WTC11 (cell line): ENCODE data around the gene UNKL. TPM values are rescaled to one million over a fixed set of nuclear protein-coding genes. Genes with fewer than 3 reads are reported as not detected.

Experiments used
- CBFB ChIP-seq: sonication (generic); formaldehyde crosslinking; IDR thresholded peaks from 2 replicates; pipeline ENCODE4 v1.8.1; 2022; ENCODE audit warnings: mild to moderate bottlenecking, low read depth, missing genetic modification reagents
- IRF2 ChIP-seq: sonication (generic); formaldehyde crosslinking; IDR thresholded peaks from 2 replicates; pipeline ENCODE4 v1.8.0; 2022; ENCODE audit warnings: low read depth, missing genetic modification reagents, borderline replicate concordance
- JUN ChIP-seq: sonication (generic); formaldehyde crosslinking; IDR thresholded peaks from 2 replicates; pipeline ENCODE4 v1.8.0; 2023; ENCODE audit warnings: mild to moderate bottlenecking, missing genetic modification reagents
- KAT7 ChIP-seq: sonication (generic); formaldehyde crosslinking; IDR thresholded peaks from 2 replicates; pipeline ENCODE4 v1.8.1; 2023; ENCODE audit warnings: missing genetic modification reagents, mild to moderate bottlenecking, borderline replicate concordance
- MAX ChIP-seq: sonication (generic); formaldehyde crosslinking; IDR thresholded peaks from 2 replicates; pipeline ENCODE4 v1.8.0; 2022; ENCODE audit warnings: mild to moderate bottlenecking, missing genetic modification reagents
- MXD4 ChIP-seq: fragments of 250-450 bp; sonication (Bioruptor Pico); IDR thresholded peaks from 2 replicates; pipeline ENCODE4 v1.8.0; 2021; ENCODE audit warnings: mild to moderate bottlenecking, moderate library complexity, borderline replicate concordance
- MYBL2 ChIP-seq: sonication (generic); formaldehyde crosslinking; IDR thresholded peaks from 2 replicates; pipeline ENCODE4 v1.8.1; 2023; ENCODE audit warnings: mild to moderate bottlenecking, moderate library complexity, missing genetic modification reagents
- NFE2L1 ChIP-seq: sonication (generic); formaldehyde crosslinking; IDR thresholded peaks from 2 replicates; pipeline ENCODE4 v1.8.1; 2023; ENCODE audit warnings: missing genetic modification reagents
- NR2C2 ChIP-seq: sonication (generic); formaldehyde crosslinking; IDR thresholded peaks from 2 replicates; pipeline ENCODE4 v1.8.0; 2022; ENCODE audit warnings: mild to moderate bottlenecking, missing genetic modification reagents
- PREB ChIP-seq: sonication (generic); formaldehyde crosslinking; IDR thresholded peaks from 2 replicates; pipeline ENCODE4 v1.8.1; 2022; ENCODE audit warnings: mild to moderate bottlenecking, missing genetic modification reagents, moderate library complexity, borderline replicate concordance
- PRRX2 ChIP-seq: fragments of 250-450 bp; sonication (Bioruptor Pico); IDR thresholded peaks from 2 replicates; pipeline ENCODE4 v1.8.0; 2021; ENCODE audit warnings: mild to moderate bottlenecking
- SMAD3 ChIP-seq: sonication (generic); formaldehyde crosslinking; IDR thresholded peaks from 2 replicates; pipeline ENCODE4 v1.8.0; 2022; ENCODE audit warnings: missing genetic modification reagents, mild to moderate bottlenecking, borderline replicate concordance
- SOX15 ChIP-seq: fragments of 250-450 bp; sonication (Bioruptor Pico); IDR thresholded peaks from 2 replicates; pipeline ENCODE4 v1.9.0; 2021; ENCODE audit warnings: mild to moderate bottlenecking
- TEAD1 ChIP-seq: sonication (generic); formaldehyde crosslinking; IDR thresholded peaks from 2 replicates; pipeline ENCODE4 v1.8.0; 2022; ENCODE audit warnings: mild to moderate bottlenecking, missing genetic modification reagents
- TEAD4 ChIP-seq: sonication (generic); formaldehyde crosslinking; IDR thresholded peaks from 2 replicates; pipeline ENCODE4 v1.8.0; 2022; ENCODE audit warnings: mild to moderate bottlenecking, missing genetic modification reagents
- ZBTB21 ChIP-seq: sonication (generic); formaldehyde crosslinking; IDR thresholded peaks from 2 replicates; pipeline ENCODE4 v1.8.1; 2023; ENCODE audit warnings: mild to moderate bottlenecking, missing genetic modification reagents, borderline replicate concordance
- ZMAT4 ChIP-seq: fragments of 250-450 bp; sonication (Bioruptor Pico); IDR thresholded peaks from 2 replicates; pipeline ENCODE4 v1.9.0; 2021; ENCODE audit warnings: mild to moderate bottlenecking
- ZNF121 ChIP-seq: sonication (generic); formaldehyde crosslinking; IDR thresholded peaks from 2 replicates; pipeline ENCODE4 v1.8.0; 2023; ENCODE audit warnings: missing genetic modification reagents
- ZNF219 ChIP-seq: sonication (generic); formaldehyde crosslinking; IDR thresholded peaks from 2 replicates; pipeline ENCODE4 v1.8.0; 2023; ENCODE audit warnings: missing genetic modification reagents, mild to moderate bottlenecking, borderline replicate concordance
- ZNF232 ChIP-seq: sonication (generic); formaldehyde crosslinking; IDR thresholded peaks from 2 replicates; pipeline ENCODE4 v1.8.0; 2022; ENCODE audit warnings: mild to moderate bottlenecking, missing genetic modification reagents
- ZNF317 ChIP-seq: sonication (generic); formaldehyde crosslinking; IDR thresholded peaks from 2 replicates; pipeline ENCODE4 v1.8.1; 2023; ENCODE audit warnings: low read depth, mild to moderate bottlenecking, moderate library complexity, missing genetic modification reagents, borderline replicate concordance
- ZNF423 ChIP-seq: fragments of 250-450 bp; sonication (Bioruptor Pico); IDR thresholded peaks from 2 replicates; pipeline ENCODE4 v2.1.2; 2022; ENCODE audit warnings: mild to moderate bottlenecking, moderate library complexity
- ZNF425 ChIP-seq: fragments of 250-450 bp; sonication (Bioruptor Pico); conservative IDR thresholded peaks from 2 replicates; pipeline ENCODE4 v1.9.0; 2021; ENCODE audit warnings: mild to moderate bottlenecking
- total RNA-seq: library from RNA; stranded (reverse); gene quantifications from 3 replicates; pipeline ENCODE4 v1.2.3, GENCODE V29; 2021
- TF ChIP-seq, protein P1 (sequence below): sonication (generic); formaldehyde crosslinking; IDR thresholded peaks from 2 replicates; pipeline ENCODE4 v1.8.1; 2023; ENCODE audit warnings: mild to moderate bottlenecking, missing genetic modification reagents
- TF ChIP-seq, protein P2 (sequence below): sonication (generic); formaldehyde crosslinking; IDR thresholded peaks from 2 replicates; pipeline ENCODE4 v1.8.0; 2022; ENCODE audit warnings: mild to moderate bottlenecking, missing genetic modification reagents
- TF ChIP-seq, protein P3 (sequence below): sonication (generic); formaldehyde crosslinking; conservative IDR thresholded peaks from 2 replicates; pipeline ENCODE4 v1.8.1; 2023; ENCODE audit warnings: mild to moderate bottlenecking, low read depth, missing genetic modification reagents, moderate library complexity
- TF ChIP-seq, protein P4 (sequence below): fragments of 250-450 bp; sonication (Bioruptor Pico); IDR thresholded peaks from 2 replicates; pipeline ENCODE4 v1.8.0; 2021; ENCODE audit warnings: mild to moderate bottlenecking
- TF ChIP-seq, protein P5 (sequence below): sonication (generic); formaldehyde crosslinking; IDR thresholded peaks from 2 replicates; pipeline ENCODE4 v1.8.1; 2022; ENCODE audit warnings: mild to moderate bottlenecking, moderate library complexity, missing genetic modification reagents

Gene UNKL
- total RNA-seq, 1 experiment from 2014 or later, result 53.3 TPM

- TF ChIP-seq, protein P1, sequence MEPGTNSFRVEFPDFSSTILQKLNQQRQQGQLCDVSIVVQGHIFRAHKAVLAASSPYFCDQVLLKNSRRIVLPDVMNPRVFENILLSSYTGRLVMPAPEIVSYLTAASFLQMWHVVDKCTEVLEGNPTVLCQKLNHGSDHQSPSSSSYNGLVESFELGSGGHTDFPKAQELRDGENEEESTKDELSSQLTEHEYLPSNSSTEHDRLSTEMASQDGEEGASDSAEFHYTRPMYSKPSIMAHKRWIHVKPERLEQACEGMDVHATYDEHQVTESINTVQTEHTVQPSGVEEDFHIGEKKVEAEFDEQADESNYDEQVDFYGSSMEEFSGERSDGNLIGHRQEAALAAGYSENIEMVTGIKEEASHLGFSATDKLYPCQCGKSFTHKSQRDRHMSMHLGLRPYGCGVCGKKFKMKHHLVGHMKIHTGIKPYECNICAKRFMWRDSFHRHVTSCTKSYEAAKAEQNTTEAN, result peak; percentile 42; the same call in 1 of the 2 replicates
- TF ChIP-seq, protein P2, sequence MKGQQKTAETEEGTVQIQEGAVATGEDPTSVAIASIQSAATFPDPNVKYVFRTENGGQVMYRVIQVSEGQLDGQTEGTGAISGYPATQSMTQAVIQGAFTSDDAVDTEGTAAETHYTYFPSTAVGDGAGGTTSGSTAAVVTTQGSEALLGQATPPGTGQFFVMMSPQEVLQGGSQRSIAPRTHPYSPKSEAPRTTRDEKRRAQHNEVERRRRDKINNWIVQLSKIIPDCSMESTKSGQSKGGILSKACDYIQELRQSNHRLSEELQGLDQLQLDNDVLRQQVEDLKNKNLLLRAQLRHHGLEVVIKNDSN (CRISPR knock-in tag), result no peak; the same call in 1 of the 2 replicates
- TF ChIP-seq NFE2L1 (CRISPR knock-in tag) (peak; percentile 81; the same call in 1 of the 2 replicates), ZNF317 (0 out of 2 replicates have a peak, but pooled peaks have one; percentile 22), TEAD4 (CRISPR knock-in tag) (no peak), SMAD3 (0 out of 2 replicates have a peak, but pooled peaks have one; percentile 37), CBFB (CRISPR knock-in tag) (0 out of 2 replicates have a peak, but pooled peaks have one; percentile 27), MXD4 (no peak), ZNF423 (CRISPR knock-in tag) (peak; percentile 18; the same call in 1 of the 2 replicates), JUN (CRISPR knock-in tag) (peak; percentile 68), ZNF121 (CRISPR knock-in tag) (no peak), PREB (CRISPR knock-in tag) (no peak), ZNF425 (CRISPR knock-in tag) (no peak), SOX15 (CRISPR knock-in tag) (no peak), KAT7 (CRISPR knock-in tag) (no peak), ZBTB21 (CRISPR knock-in tag) (no peak), TEAD1 (CRISPR knock-in tag) (no peak; the same call in 1 of the 2 replicates), IRF2 (CRISPR knock-in tag) (no peak), ZNF232 (CRISPR knock-in tag) (no peak), ZMAT4 (CRISPR knock-in tag) (no peak), NR2C2 (CRISPR knock-in tag) (no peak), MYBL2 (0 out of 2 replicates have a peak, but pooled peaks have one; percentile 17), PRRX2 (CRISPR knock-in tag) (no peak), ZNF219 (no peak), MAX (CRISPR knock-in tag) (peak; percentile 68; the same call in 1 of the 2 replicates)
- TF ChIP-seq, protein P3, sequence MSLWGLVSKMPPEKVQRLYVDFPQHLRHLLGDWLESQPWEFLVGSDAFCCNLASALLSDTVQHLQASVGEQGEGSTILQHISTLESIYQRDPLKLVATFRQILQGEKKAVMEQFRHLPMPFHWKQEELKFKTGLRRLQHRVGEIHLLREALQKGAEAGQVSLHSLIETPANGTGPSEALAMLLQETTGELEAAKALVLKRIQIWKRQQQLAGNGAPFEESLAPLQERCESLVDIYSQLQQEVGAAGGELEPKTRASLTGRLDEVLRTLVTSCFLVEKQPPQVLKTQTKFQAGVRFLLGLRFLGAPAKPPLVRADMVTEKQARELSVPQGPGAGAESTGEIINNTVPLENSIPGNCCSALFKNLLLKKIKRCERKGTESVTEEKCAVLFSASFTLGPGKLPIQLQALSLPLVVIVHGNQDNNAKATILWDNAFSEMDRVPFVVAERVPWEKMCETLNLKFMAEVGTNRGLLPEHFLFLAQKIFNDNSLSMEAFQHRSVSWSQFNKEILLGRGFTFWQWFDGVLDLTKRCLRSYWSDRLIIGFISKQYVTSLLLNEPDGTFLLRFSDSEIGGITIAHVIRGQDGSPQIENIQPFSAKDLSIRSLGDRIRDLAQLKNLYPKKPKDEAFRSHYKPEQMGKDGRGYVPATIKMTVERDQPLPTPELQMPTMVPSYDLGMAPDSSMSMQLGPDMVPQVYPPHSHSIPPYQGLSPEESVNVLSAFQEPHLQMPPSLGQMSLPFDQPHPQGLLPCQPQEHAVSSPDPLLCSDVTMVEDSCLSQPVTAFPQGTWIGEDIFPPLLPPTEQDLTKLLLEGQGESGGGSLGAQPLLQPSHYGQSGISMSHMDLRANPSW (CRISPR knock-in tag), result no peak
- TF ChIP-seq, protein P4, sequence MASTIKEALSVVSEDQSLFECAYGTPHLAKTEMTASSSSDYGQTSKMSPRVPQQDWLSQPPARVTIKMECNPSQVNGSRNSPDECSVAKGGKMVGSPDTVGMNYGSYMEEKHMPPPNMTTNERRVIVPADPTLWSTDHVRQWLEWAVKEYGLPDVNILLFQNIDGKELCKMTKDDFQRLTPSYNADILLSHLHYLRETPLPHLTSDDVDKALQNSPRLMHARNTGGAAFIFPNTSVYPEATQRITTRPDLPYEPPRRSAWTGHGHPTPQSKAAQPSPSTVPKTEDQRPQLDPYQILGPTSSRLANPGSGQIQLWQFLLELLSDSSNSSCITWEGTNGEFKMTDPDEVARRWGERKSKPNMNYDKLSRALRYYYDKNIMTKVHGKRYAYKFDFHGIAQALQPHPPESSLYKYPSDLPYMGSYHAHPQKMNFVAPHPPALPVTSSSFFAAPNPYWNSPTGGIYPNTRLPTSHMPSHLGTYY, result no peak
- TF ChIP-seq, protein P5, sequence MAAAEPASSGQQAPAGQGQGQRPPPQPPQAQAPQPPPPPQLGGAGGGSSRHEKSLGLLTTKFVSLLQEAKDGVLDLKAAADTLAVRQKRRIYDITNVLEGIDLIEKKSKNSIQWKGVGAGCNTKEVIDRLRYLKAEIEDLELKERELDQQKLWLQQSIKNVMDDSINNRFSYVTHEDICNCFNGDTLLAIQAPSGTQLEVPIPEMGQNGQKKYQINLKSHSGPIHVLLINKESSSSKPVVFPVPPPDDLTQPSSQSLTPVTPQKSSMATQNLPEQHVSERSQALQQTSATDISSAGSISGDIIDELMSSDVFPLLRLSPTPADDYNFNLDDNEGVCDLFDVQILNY (CRISPR knock-in tag), result no peak
These were observed 35.0 kb downstream of the UNKL start (continued) for GRCh38 chr16:1379304-1380076.
